AG09319 (cell line): ENCODE results near the gene INSIG2.

ENCODE experiments used
- DNase-seq: peaks from one replicate; pipeline ENCODE4 v3.0.0-alpha.2; 2010; ENCODE audit warnings: low read depth; ENCODE audit errors: extremely low read depth
- CTCF ChIP-seq: IDR thresholded peaks from 2 replicates; pipeline ENCODE4 v1.5.1; 2011; ENCODE audit warnings: low read depth, mild to moderate bottlenecking, inconsistent platforms, low read length, moderate library complexity

INSIG2 gene

GRCh38 chr2:118128826-118129225 lies 40.6 kb downstream of the INSIG2 start:
- TF ChIP-seq CTCF = no peak
- DNase-seq = no peak

GRCh38 chr2:118130385-118130784 lies 42.1 kb downstream of the INSIG2 start:
- no peak for DNase-seq
- no peak for TF ChIP-seq CTCF

- no peak for DNase-seq
- no peak for TF ChIP-seq CTCF
Observed at GRCh38 chr2:118131771-118132170, 43.5 kb downstream of the INSIG2 start.

- DNase-seq = no peak
- no peak for TF ChIP-seq CTCF
Observed at GRCh38 chr2:118133916-118134315, 45.6 kb downstream of the INSIG2 start.

GRCh38 chr2:118134650-118135049 lies 46.4 kb downstream of the INSIG2 start:
- TF ChIP-seq CTCF = no peak
- DNase-seq = no peak

GRCh38 chr2:118145207-118145606 lies 56.9 kb downstream of the INSIG2 start:
- no peak for DNase-seq
- TF ChIP-seq CTCF = no peak

GRCh38 chr2:118145806-118146205 lies 57.5 kb downstream of the INSIG2 start:
- TF ChIP-seq CTCF = no peak

More at GRCh38 chr2:118145806-118146205, 57.5 kb downstream of the INSIG2 start:
- no peak for DNase-seq
